ENCODE measurements around the gene TOMM20. TPM values are rescaled to one million over a fixed set of nuclear protein-coding genes. Genes with fewer than 3 reads are reported as not detected.
"Not testable (repeated sequence)": the region's sequence is repeated elsewhere in the genome, so short reads cannot be mapped to it uniquely, and the experiment has no call there.

The TOMM20 gene
- total RNA-seq, 2 experiments from 2014 or later, result 52.5 to 71.5 TPM

DNA sequence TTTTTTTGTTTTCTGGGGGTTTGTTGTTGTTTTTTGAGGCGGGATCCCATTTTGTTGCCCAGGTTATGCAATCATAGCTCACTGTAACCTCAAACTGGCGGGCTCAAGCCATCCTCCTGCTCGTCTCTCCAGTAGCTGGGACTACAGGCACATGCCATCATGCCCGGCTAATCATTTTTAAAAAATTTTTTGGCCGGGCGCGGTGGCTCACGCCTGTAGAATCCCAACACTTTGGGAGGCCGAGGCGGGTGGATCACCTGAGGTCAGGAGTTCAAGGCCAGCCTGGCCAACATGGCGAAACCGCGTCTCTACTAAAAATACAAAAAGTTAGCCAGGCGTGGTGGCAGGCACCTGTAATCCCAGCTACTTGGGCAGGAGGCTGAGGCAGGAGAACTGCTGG lies 31.1 kb downstream of the TOMM20 start:
- H3K27me3 Mint-ChIP-seq; H3K9me3 Mint-ChIP-seq; POLR2A ChIA-PET; DNase-seq; H3K4me3 Mint-ChIP-seq; H3K27ac Mint-ChIP-seq; H3K36me3 Mint-ChIP-seq (ENCODE audit: low read depth): not testable (repeated sequence)
- CTCF ChIA-PET, result interaction anchor here (0.6 to 1.8 kb wide), 3 partner anchors 14 to 772 kb away, joined by 3 to 4 read pairs (median 4); no protein-coding TSS in a partner anchor
- peaks cover 20% of the 10 kb centered on the region for H3K4me1 Mint-ChIP-seq

DNA sequence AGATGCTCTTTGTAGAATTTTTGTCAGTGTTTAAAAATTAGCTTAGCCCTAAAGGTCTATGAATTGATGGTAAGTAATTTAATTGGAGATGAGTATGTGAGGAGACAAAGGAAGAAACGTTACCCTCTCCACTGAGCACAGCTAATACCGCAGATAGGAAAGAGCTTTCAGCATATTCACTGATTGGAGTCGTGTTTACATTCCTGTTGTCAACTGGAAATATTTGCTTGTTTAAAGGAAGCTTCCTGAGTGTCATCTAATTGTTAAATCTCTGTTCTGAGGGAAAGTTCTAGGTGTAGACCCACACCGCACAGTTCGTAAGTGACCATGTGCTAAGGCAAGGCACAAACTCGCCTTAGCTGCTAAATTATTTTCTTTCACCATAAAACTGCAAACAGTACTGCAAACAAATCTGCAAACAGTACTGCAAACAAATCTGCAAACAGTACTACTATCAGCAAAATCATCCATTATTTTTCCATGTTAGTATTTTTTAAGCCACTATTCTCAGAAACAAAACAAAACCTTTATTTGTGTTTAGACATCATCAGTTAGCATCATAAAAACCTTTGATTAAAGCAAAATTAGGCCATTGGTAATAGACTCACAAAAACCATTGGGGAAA lies 32.6 kb downstream of the TOMM20 start:
- ChIA-PET CTCF (interaction anchor here (1.0 to 2.0 kb wide), 7 partner anchors 9 to 610 kb away, joined by 3 to 10 read pairs (median 4); no protein-coding TSS in a partner anchor), POLR2A (interaction anchor here (0.7 kb wide), 1 partner anchor 19 kb away, joined by 3 read pairs; no protein-coding TSS in a partner anchor)
- no peak overlapping the region for H3K27ac Mint-ChIP-seq
- no peaks in the 10 kb centered on the region for H3K9me3 Mint-ChIP-seq
- DNase-seq, result no peak
- peaks cover 9% of the 10 kb centered on the region for H3K4me1 Mint-ChIP-seq
- no peaks in the 10 kb centered on the region for H3K27me3 Mint-ChIP-seq
- no peak overlapping the region for H3K4me3 Mint-ChIP-seq
- no peaks in the 10 kb centered on the region for H3K36me3 Mint-ChIP-seq (ENCODE audit: low read depth)

DNA sequence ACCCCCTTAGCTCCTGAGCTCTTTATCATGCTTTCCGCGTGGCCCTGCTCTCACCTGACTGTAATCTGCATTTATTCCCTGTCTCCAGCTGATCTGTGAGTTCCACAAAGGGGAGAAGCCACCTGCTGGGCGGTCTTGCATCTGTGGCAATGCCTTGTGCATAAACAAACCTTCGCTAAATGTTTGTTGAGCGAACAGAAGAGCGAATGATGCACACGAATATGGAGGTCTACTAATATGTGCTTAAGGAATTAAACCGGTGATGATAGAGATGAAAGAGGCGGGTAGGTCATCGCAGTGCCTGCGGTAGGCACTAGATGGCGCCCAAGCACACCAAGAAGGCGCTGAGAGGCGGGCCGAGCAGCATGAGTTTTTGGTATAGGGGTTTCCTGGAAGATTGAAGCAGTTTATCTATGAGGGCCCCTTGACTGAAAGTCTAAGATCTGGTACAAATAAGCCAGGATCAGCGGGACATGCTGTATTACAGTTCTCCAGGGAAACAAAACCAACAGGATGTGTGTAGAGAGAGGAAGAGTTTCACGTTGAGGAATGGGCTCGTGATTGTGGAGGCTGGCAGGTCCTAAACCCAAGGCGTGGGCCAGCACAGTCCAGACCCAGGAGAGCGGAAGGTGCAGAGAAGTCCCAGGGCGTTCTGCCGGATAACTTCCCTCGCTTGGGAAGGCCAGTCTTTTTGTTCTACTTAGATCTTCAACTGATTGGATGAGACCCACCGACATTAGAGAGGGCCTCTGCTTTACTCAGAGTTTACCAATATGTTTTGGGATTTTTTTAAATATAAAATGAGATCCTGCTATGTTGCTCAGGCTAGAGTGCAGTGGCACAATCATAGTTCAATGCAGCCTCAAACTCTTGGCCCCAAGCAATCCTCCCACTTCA lies 34.7 kb downstream of the TOMM20 start:
- CTCF ChIA-PET, result interaction anchor here (0.6 to 1.4 kb wide), 16 partner anchors 10 to 1658 kb away, joined by 3 to 6 read pairs (median 3); partner anchors contain the start of gene B3GALNT2
- Mint-ChIP-seq H3K4me3 (no peak overlapping the region), H3K4me1 (peaks cover 10% of the 10 kb centered on the region), H3K27ac (no peak overlapping the region), H3K9me3 (no peaks in the 10 kb centered on the region), H3K36me3 (ENCODE audit: low read depth) (no peaks in the 10 kb centered on the region), H3K27me3 (no peaks in the 10 kb centered on the region)
- peak; percentile 86 for DNase-seq
- POLR2A ChIA-PET, result no interaction called here

DNA sequence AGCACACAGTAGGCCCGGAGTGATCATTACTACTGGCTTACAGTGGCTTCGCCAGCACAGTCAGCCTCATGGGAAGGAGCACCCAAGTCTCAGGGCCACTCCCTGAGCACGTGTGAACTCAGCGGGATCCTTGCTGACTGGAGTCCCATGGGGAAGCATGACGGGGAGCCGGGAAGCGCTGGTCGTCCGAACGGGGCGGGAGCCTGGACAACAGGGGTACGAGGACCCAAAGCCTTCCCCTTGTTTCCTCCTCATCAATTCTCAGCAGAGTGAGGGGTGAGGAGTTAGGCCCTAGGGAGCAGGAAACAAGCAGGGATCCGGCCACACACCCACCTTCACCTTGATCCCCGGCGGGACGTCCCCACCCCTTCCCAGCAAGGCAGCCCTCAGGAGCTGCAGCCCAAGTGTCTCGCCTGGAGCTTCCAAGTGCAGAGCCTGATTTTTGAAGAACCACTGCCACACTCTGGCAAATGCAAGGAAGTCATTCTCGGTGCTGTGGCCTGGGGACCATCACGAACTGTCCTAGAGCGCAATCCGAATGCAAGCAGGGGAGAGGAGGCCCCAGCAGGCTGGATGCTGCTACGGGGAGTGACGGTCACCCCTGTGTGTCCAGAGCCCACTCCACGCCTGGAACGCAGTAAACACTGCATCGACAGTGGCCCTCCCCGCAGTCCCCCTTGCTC lies 35.5 kb downstream of the TOMM20 start:
- Mint-ChIP-seq H3K9me3 (no peaks in the 10 kb centered on the region), H3K27me3 (no peaks in the 10 kb centered on the region), H3K4me1 (peaks cover 10% of the 10 kb centered on the region), H3K27ac (no peak overlapping the region), H3K4me3 (no peak overlapping the region), H3K36me3 (ENCODE audit: low read depth) (no peaks in the 10 kb centered on the region)
- POLR2A ChIA-PET, result no interaction called here
- no peak for DNase-seq
- CTCF ChIA-PET, result interaction anchor here (0.6 to 1.4 kb wide), 16 partner anchors 9 to 1659 kb away, joined by 3 to 6 read pairs (median 3); partner anchors contain the start of gene B3GALNT2

DNA sequence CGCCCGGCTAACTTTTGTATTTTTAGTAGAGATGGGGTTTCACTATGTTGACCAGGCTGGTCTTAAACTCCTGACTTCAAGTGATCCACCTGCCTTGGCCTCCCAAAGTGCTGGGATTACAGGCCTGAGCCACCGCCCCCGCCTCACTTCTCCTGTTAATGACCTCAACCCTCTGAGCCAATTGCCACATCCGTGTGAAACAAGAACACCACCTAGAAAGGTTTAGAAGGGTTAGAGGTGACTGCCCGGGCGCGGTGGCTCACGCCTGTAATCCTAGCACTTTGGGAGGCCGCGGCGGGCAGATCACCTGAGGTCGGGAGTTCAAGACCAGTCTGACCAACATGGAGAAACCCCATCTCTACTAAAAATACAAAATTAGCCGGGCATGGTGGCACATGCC lies 36.2 kb downstream of the TOMM20 start:
- DNase-seq; H3K4me3 Mint-ChIP-seq; H3K27me3 Mint-ChIP-seq; POLR2A ChIA-PET; H3K27ac Mint-ChIP-seq; H3K36me3 Mint-ChIP-seq (ENCODE audit: low read depth); H3K9me3 Mint-ChIP-seq: not testable (repeated sequence)
- CTCF ChIA-PET, result interaction anchor here (0.9 kb wide), 1 partner anchor 593 kb away, joined by 3 read pairs; no protein-coding TSS in a partner anchor
- H3K4me1 Mint-ChIP-seq, result peaks cover 10% of the 10 kb centered on the region

DNA sequence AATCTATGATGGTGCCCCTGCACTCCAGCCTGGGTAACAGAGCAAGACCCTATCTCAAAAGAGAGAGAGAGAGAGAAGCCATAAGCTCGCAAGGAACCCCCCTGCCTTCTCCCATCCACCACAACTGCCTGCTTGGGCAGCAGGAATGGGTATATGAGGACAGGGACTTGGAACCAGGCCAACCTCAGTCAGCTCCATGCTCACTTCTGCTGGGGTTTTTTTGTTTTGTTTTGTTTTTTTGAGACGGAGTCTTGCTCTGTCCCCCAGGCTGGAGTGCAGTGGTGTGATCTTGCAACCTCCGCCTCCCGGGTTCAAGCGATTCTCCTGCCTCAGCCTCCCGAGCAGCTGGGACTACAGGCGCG lies 36.6 kb downstream of the TOMM20 start:
- DNase-seq; H3K9me3 Mint-ChIP-seq; POLR2A ChIA-PET; H3K27ac Mint-ChIP-seq; H3K27me3 Mint-ChIP-seq; H3K4me3 Mint-ChIP-seq; H3K36me3 Mint-ChIP-seq (ENCODE audit: low read depth): not testable (repeated sequence)
- CTCF ChIA-PET, result interaction anchor here (0.6 to 1.0 kb wide), 3 partner anchors 12 to 593 kb away, joined by 3 to 4 read pairs (median 3); no protein-coding TSS in a partner anchor
- H3K4me1 Mint-ChIP-seq, result peaks cover 10% of the 10 kb centered on the region

DNA sequence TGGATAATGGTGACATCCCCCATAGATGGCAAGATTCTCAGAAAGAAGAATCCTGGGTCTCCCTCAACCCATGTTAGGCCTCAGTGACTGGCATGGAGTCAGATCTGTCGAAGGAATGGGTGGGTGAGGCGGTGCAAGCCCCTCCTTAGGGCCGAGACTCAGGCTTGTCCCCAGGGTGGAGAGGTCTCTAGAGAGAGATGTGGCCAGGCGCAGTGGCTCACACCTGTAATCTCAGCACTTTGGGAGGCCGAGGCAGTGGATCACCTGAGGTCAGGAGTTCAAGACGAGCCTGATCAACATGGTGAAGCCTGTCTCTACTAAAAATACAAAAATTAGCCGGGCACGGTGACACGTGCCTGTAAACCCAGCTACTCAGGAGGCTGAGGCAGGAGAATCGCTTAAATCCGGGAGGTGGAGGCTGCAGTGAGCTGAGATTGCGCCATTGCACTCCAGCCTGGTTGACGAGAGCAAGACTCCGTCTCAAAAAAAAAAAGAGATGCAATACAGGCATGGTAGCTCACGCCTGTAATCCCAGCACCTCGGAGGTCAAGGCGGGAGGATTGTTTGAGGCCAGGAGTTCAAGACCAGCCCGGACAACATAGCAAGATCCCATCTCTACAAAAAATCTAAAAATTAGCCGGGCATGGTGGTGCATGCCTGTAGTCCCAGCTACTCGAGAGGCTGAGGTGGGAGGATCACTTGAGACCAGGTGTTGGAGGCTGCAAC lies 37.2 kb downstream of the TOMM20 start:
- POLR2A ChIA-PET; H3K27me3 Mint-ChIP-seq; H3K9me3 Mint-ChIP-seq; H3K27ac Mint-ChIP-seq; DNase-seq; H3K4me3 Mint-ChIP-seq; H3K36me3 Mint-ChIP-seq (ENCODE audit: low read depth): not testable (repeated sequence)
- H3K4me1 Mint-ChIP-seq, result peaks cover 10% of the 10 kb centered on the region
- CTCF ChIA-PET, result interaction anchor here (0.6 to 1.5 kb wide), 5 partner anchors 13 to 592 kb away, joined by 3 to 4 read pairs (median 3); no protein-coding TSS in a partner anchor

DNA sequence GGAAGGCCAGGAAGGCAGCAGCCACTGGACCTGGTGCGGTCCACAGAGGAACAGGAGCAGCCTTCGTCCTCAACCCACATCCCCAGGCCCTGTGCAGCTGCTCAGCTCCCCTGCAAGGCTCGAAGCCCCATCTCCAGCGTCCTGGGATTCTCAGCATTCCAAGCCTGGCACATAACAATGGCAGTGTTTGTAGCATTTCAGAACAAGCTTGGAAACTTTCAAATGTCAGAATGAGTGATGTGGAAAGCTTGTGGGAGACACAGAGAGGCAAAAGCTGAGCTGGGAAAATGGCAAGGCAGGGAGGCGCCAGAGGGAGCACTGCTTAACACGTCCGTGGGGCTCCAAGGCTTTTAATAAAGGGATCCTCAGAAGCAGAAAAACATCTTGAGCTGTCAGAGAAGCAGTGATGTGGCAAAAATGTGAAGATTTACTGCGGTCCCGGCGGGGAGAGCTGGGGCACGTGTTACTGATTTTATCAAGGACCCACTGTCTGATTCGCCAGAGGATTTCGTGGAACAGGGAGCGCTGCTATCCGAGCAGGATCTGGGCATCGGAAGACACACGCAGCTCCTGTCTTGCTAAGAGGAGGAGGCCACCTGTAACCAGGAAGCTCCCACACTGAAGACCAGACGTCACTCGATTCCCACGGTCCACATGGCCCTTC lies 38.1 kb downstream of the TOMM20 start:
- DNase-seq, result no peak
- no peaks in the 10 kb centered on the region for H3K27me3 Mint-ChIP-seq
- no peaks in the 10 kb centered on the region for H3K9me3 Mint-ChIP-seq
- peaks cover 10% of the 10 kb centered on the region for H3K4me1 Mint-ChIP-seq
- POLR2A ChIA-PET, result no interaction called here
- no peak overlapping the region for H3K27ac Mint-ChIP-seq
- H3K36me3 Mint-ChIP-seq (ENCODE audit: low read depth), result no peaks in the 10 kb centered on the region
- CTCF ChIA-PET, result interaction anchor here (0.6 to 2.1 kb wide), 7 partner anchors 14 to 692 kb away, joined by 3 to 6 read pairs (median 3); no protein-coding TSS in a partner anchor
- no peak overlapping the region for H3K4me3 Mint-ChIP-seq

DNA sequence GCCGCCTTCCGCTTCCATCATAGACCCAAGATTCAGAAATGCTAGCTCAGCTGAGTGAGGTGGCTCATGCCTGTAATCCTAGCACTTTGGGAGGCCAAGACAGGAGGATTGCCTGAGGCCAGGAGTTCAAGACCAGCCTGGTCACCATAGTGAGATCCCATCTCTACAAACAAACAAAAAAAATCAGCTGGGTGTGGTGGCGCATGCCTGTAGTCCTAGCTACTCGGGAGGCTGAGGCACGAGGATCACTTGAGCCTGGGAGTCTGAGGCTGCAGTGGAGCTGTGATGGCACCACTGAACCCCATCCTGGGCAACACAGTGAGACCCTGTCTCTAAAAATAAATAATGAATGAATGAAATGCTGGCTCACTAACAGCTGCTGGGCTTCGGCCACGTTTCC lies 39.7 kb downstream of the TOMM20 start:
- no peak overlapping the region for H3K4me3 Mint-ChIP-seq
- peaks cover 10% of the 10 kb centered on the region for H3K4me1 Mint-ChIP-seq
- POLR2A ChIA-PET, result no interaction called here
- H3K27me3 Mint-ChIP-seq, result no peaks in the 10 kb centered on the region
- H3K9me3 Mint-ChIP-seq, result no peaks in the 10 kb centered on the region
- no peak overlapping the region for H3K27ac Mint-ChIP-seq
- H3K36me3 Mint-ChIP-seq (ENCODE audit: low read depth), result no peaks in the 10 kb centered on the region
- DNase-seq, result no peak
- CTCF ChIA-PET, result interaction anchor here (1.3 to 2.1 kb wide), 2 partner anchors 15 to 589 kb away, joined by 6 read pairs; no protein-coding TSS in a partner anchor

DNA sequence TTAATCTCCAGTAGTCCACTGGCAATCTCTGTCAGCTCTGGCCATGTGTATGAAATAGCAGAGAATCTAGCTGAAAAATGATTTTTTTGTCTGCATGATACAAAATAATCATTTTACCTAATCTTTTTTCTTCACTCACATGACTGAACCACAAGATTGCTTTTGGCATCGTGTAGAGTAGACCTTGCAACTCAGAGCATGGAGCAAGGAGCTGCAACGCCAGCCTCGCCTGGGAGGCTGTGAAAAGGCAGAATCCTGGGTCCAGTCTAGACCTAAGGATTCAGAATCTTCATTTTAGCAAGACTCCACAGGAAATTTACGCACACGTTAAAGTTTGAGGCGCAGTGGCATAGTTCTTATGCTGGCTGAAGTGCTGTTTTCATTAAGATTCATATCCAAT lies 40.2 kb downstream of the TOMM20 start:
- H3K27me3 Mint-ChIP-seq, result no peaks in the 10 kb centered on the region
- no peak for DNase-seq
- no peaks in the 10 kb centered on the region for H3K36me3 Mint-ChIP-seq (ENCODE audit: low read depth)
- peaks cover 11% of the 10 kb centered on the region for H3K4me1 Mint-ChIP-seq
- H3K4me3 Mint-ChIP-seq, result no peak overlapping the region
- ChIA-PET CTCF (interaction anchor here (1.3 to 2.1 kb wide), 2 partner anchors 14 to 589 kb away, joined by 6 read pairs; no protein-coding TSS in a partner anchor), POLR2A (no interaction called here)
- H3K9me3 Mint-ChIP-seq, result no peaks in the 10 kb centered on the region
- no peak overlapping the region for H3K27ac Mint-ChIP-seq

DNA sequence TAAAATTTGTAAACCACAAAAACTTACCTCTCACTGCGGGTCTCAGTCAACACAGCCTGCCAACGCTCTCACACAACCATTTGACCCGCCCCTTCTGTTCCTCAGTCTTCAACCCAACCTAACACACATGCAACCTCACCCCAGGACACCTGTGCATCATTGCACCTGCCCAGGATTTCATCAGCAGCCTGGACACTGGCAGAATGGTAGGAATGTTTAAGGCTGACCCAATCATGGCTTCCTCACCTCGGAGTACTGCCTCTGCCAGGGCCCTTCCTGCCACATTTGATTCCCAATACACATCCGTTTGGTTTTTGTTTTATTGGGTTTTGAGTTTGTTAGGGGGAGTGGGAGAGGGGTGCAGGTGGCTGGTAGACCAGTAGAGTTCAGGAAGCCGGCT lies 40.7 kb downstream of the TOMM20 start:
- H3K27ac Mint-ChIP-seq, result no peak overlapping the region
- no peak overlapping the region for H3K4me3 Mint-ChIP-seq
- no peaks in the 10 kb centered on the region for H3K9me3 Mint-ChIP-seq
- H3K36me3 Mint-ChIP-seq (ENCODE audit: low read depth), result no peaks in the 10 kb centered on the region
- H3K4me1 Mint-ChIP-seq, result peaks cover 16% of the 10 kb centered on the region
- DNase-seq, result no peak
- CTCF ChIA-PET, result interaction anchor here (1.3 kb wide), 1 partner anchor 588 kb away, joined by 6 read pairs; no protein-coding TSS in a partner anchor
- no peaks in the 10 kb centered on the region for H3K27me3 Mint-ChIP-seq
- POLR2A ChIA-PET, result no interaction called here

Data from activated CD4-positive, alpha-beta T cell treated with anti-CD3 and anti-CD28 coated beads, Interleukin-2, amount 10 ng/mL, durations not matched to agents 7 days and 5 days (primary cell).